ENCODE measurements around the gene AMPH.
"Not testable (repeated sequence)": the region's sequence is repeated elsewhere in the genome, so short reads cannot be mapped to it uniquely, and the experiment has no call there.

DNA sequence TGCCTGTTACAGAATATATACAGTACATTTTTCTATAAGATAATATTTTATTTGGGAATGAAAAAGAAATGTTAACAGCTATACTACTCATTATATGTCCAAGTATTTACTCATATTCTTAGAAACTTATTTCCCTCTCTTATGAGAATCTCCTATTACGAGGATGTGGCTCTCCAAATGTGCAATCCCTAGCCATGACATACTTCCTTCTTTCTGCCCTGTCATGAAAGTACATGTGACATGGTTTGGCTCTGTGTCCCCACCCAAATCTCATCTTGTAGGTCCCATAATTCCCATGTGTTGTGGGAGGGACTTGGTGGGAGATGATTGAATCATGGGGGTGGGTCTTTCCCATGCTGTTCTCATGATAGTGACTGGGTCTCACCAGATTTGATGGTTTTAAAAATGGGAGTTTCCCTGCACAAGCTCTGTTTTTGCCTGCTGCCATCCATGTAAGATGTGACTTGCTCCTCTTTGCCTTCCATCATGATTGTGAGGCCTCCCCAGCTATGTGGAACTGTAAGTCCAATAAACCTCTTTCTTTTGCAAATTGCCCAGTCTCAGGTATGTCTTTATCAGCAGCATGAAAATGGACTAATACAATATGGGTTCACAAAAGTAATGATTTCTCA is 235.1 kb downstream of the AMPH start:
- TF ChIP-seq, protein P1, sequence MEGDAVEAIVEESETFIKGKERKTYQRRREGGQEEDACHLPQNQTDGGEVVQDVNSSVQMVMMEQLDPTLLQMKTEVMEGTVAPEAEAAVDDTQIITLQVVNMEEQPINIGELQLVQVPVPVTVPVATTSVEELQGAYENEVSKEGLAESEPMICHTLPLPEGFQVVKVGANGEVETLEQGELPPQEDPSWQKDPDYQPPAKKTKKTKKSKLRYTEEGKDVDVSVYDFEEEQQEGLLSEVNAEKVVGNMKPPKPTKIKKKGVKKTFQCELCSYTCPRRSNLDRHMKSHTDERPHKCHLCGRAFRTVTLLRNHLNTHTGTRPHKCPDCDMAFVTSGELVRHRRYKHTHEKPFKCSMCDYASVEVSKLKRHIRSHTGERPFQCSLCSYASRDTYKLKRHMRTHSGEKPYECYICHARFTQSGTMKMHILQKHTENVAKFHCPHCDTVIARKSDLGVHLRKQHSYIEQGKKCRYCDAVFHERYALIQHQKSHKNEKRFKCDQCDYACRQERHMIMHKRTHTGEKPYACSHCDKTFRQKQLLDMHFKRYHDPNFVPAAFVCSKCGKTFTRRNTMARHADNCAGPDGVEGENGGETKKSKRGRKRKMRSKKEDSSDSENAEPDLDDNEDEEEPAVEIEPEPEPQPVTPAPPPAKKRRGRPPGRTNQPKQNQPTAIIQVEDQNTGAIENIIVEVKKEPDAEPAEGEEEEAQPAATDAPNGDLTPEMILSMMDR (IDR thresholded peaks at IDR 0.05): not testable (repeated sequence)
- TF ChIP-seq POLR2A (IDR thresholded peaks at IDR 0.05): not testable (repeated sequence)
